H1 (cell line): ENCODE results near the gene DCDC2. TPM values are rescaled to one million over a fixed set of nuclear protein-coding genes. Genes with fewer than 3 reads are reported as not detected.

Experiments used
- CTCF ChIA-PET: fragments of 300-600 bp; sonication (Branson Sonifier 250); formaldehyde crosslinking; loops from one replicate; lab custom pipeline; 2021; ENCODE audit not compliant: partially characterized antibody; lab: Charles Lee
- POLR2A ChIA-PET: fragments of 300-600 bp; sonication (Branson Sonifier 250); formaldehyde crosslinking; loops from one replicate; lab custom pipeline; 2021; ENCODE audit warnings: inconsistent platforms; ENCODE audit not compliant: partially characterized antibody; lab: Charles Lee
- DNase-seq, 2 experiments: peaks; one replicate each; pipeline versions ENCODE4 v3.0.0 to v3.0.0-alpha.2; 2010 to 2022; ENCODE audit warnings: low spot score in 2 of 2, low read depth in 1 of 2, mixed read lengths in 1 of 2
- FAIRE-seq: peaks from 2 replicates; lab custom pipeline; 2011; peaks lifted over from hg19 to GRCh38; lab: Jason Lieb, UNC
- H2AFZ ChIP-seq: 2 replicates; pipeline ENCODE4 v1.8.1; 2012; ENCODE audit warnings: low read length, inconsistent platforms
- H2AK5ac ChIP-seq: 2 replicates; pipeline ENCODE4 v1.6.1; 2013; ENCODE audit warnings: low read depth, low read length
- H2BK120ac ChIP-seq: replicated peaks from 2 replicates; pipeline ENCODE3; 2013; ENCODE audit warnings: low read depth, low read length, inconsistent platforms
- H2BK12ac ChIP-seq: 2 replicates; pipeline ENCODE4 v1.6.1; 2013; ENCODE audit warnings: low read depth, low read length
- H2BK15ac ChIP-seq: 2 replicates; pipeline ENCODE4 v1.6.1; 2013; ENCODE audit warnings: low read length
- H2BK20ac ChIP-seq: 2 replicates; pipeline ENCODE4 v1.6.1; 2013; ENCODE audit warnings: low read length
- H2BK5ac ChIP-seq: 2 replicates; pipeline ENCODE4 v1.6.1; 2013; ENCODE audit warnings: low read depth, low read length
- H3K14ac ChIP-seq: 2 replicates; pipeline ENCODE4 v1.6.1; 2013; ENCODE audit warnings: inconsistent platforms; ENCODE audit not compliant: insufficient read length
- H3K18ac ChIP-seq: 2 replicates; pipeline ENCODE4 v1.6.1; 2013; ENCODE audit warnings: low read length; ENCODE audit errors: extremely low read depth
- H3K23ac ChIP-seq: 2 replicates; pipeline ENCODE4 v1.6.1; 2013; ENCODE audit warnings: inconsistent platforms; ENCODE audit not compliant: insufficient read length
- H3K23me2 ChIP-seq: 2 replicates; pipeline ENCODE4 v1.6.1; 2013; ENCODE audit warnings: low read depth, low read length
- H3K27ac ChIP-seq: 2 replicates; pipeline ENCODE4 v1.6.1; 2011; ENCODE audit warnings: low read depth, low read length, inconsistent platforms
- H3K27me3 ChIP-seq, 4 experiments: replicated peaks in 1 of 4; 1 replicate in 1 of 4; 2 replicates in 3 of 4; pipeline versions ENCODE4 v1.6.1 to v1.8.1; 2011 to 2013; ENCODE audit warnings: low read length in 3 of 4, mild to moderate bottlenecking in 3 of 4, inconsistent platforms in 2 of 4, mixed read lengths in 2 of 4, moderate library complexity in 1 of 4; ENCODE audit not compliant: control insufficient read depth in 3 of 4, insufficient read depth in 3 of 4; ENCODE audit errors: extremely low read depth in 1 of 4
- H3K36me3 ChIP-seq, 4 experiments: 2 replicates each; pipeline versions ENCODE4 v1.6.1 to v1.8.1; 2011 to 2013; ENCODE audit warnings: mild to moderate bottlenecking in 4 of 4, low read length in 3 of 4, moderate library complexity in 2 of 4, control low read depth in 1 of 4, inconsistent platforms in 1 of 4; ENCODE audit not compliant: insufficient read depth in 4 of 4, control insufficient read depth in 2 of 4
- H3K4ac ChIP-seq: replicated peaks from 2 replicates; pipeline ENCODE3; 2013; ENCODE audit warnings: low read length, low read depth, mixed read lengths, inconsistent platforms; ENCODE audit not compliant: insufficient read length
- H3K4me1 ChIP-seq, 4 experiments: replicated peaks in 1 of 4; 1 replicate in 1 of 4; 2 replicates in 3 of 4; pipeline versions ENCODE4 v1.6.1 to v1.8.1; 2011 to 2013; ENCODE audit warnings: low read length in 3 of 4, inconsistent platforms in 2 of 4, mixed read lengths in 1 of 4; ENCODE audit not compliant: insufficient read depth in 4 of 4, control insufficient read depth in 3 of 4
- H3K4me2 ChIP-seq, 2 experiments: 2 replicates each; pipeline versions ENCODE4 v1.6.1 to v1.8.1; 2011 to 2013; ENCODE audit warnings: low read depth in 2 of 2, low read length in 2 of 2, control low read depth in 1 of 2, inconsistent platforms in 1 of 2, mild to moderate bottlenecking in 1 of 2; ENCODE audit not compliant: insufficient read depth in 1 of 2
- H3K4me3 ChIP-seq, 4 experiments: fragments of 200-600, 300-600 bp in 1 of 4; sonication (generic), shearing (Covaris generic), sonication (Bioruptor Twin) in 1 of 4; 2 replicates each; pipeline versions ENCODE4 v1.5.1 to v1.8.1; 2011 to 2016; ENCODE audit warnings: low read length in 4 of 4, low read depth in 3 of 4, control low read depth in 2 of 4, inconsistent platforms in 2 of 4, mild to moderate bottlenecking in 2 of 4, mixed read lengths in 1 of 4, moderate library complexity in 1 of 4; ENCODE audit not compliant: insufficient read depth in 2 of 4; ENCODE audit errors: extremely low read depth in 1 of 4
- H3K56ac ChIP-seq: replicated peaks from 2 replicates; pipeline ENCODE3; 2013; ENCODE audit warnings: low read depth, mild to moderate bottlenecking, mixed read lengths, low read length, inconsistent platforms; ENCODE audit not compliant: insufficient read length
- H3K79me1 ChIP-seq: 2 replicates; pipeline ENCODE4 v1.6.1; 2013; ENCODE audit warnings: low read depth, low read length, control low read depth
- H3K79me2 ChIP-seq, 2 experiments: 2 replicates each; pipeline versions ENCODE4 v1.6.1 to v1.8.1; 2012 to 2013; ENCODE audit warnings: low read length in 2 of 2, mild to moderate bottlenecking in 2 of 2, inconsistent platforms in 1 of 2; ENCODE audit not compliant: insufficient read depth in 2 of 2, control insufficient read depth in 1 of 2
- H3K9ac ChIP-seq, 4 experiments: replicated peaks in 1 of 4; 1 replicate in 1 of 4; 2 replicates in 3 of 4; pipeline versions ENCODE4 v1.6.1 to v1.8.1; 2011 to 2013; ENCODE audit warnings: low read depth in 3 of 4, low read length in 3 of 4, control low read depth in 2 of 4, mild to moderate bottlenecking in 2 of 4, moderate library complexity in 2 of 4, inconsistent platforms in 1 of 4; ENCODE audit errors: extremely low read depth in 1 of 4
- H3K9me3 ChIP-seq, 2 experiments: 2 replicates each; pipeline versions ENCODE4 v1.6.1 to v1.8.1; 2012 to 2013; ENCODE audit warnings: mild to moderate bottlenecking in 2 of 2, moderate library complexity in 2 of 2, control low read depth in 1 of 2, inconsistent platforms in 1 of 2, low read depth in 1 of 2, low read length in 1 of 2, mixed read lengths in 1 of 2; ENCODE audit not compliant: insufficient read depth in 2 of 2
- H4K20me1 ChIP-seq, 2 experiments: replicated peaks in 1 of 2; 2 replicates each; pipeline versions ENCODE3 to v1.8.1; 2011 to 2013; ENCODE audit warnings: inconsistent platforms in 2 of 2, low read length in 2 of 2, mild to moderate bottlenecking in 1 of 2; ENCODE audit not compliant: insufficient read depth in 2 of 2, control insufficient read depth in 1 of 2
- H4K5ac ChIP-seq: 2 replicates; pipeline ENCODE4 v1.6.1; 2013; ENCODE audit warnings: low read length, low read depth, mixed read lengths, inconsistent platforms; ENCODE audit not compliant: insufficient read length
- H4K8ac ChIP-seq: 2 replicates; pipeline ENCODE4 v1.8.0; 2013; ENCODE audit warnings: mild to moderate bottlenecking, moderate library complexity, low read length, inconsistent platforms; ENCODE audit not compliant: insufficient read depth; ENCODE audit errors: extremely low read depth
- H4K91ac ChIP-seq: replicated peaks from 2 replicates; pipeline ENCODE3; 2013; ENCODE audit warnings: low read length, mixed read lengths, inconsistent platforms; ENCODE audit not compliant: insufficient read length
- BACH1 ChIP-seq: IDR thresholded peaks from 2 replicates; pipeline ENCODE4 v1.6.1; 2012; ENCODE audit warnings: low read length, improper control_type of control experiment
- CTCF ChIP-seq, 3 experiments: IDR thresholded peaks; 1 replicate in 2 of 3; 2 replicates in 1 of 3; pipeline versions ENCODE4 v1.5.1 to v1.6.1; 2011; ENCODE audit warnings: low read length in 3 of 3, mild to moderate bottlenecking in 3 of 3, inconsistent platforms in 2 of 3, low read depth in 1 of 3, moderate library complexity in 1 of 3; ENCODE audit not compliant: insufficient read depth in 1 of 3; ENCODE audit errors: control extremely low read depth in 1 of 3
- RAD21 ChIP-seq, 2 experiments: IDR thresholded peaks in 1 of 2; conservative IDR thresholded peaks in 1 of 2; 2 replicates each; pipeline ENCODE4 v1.6.1; 2011; ENCODE audit warnings: low read depth in 2 of 2, low read length in 2 of 2, improper control_type of control experiment in 1 of 2, inconsistent platforms in 1 of 2, mild to moderate bottlenecking in 1 of 2, moderate library complexity in 1 of 2
- RXRA ChIP-seq: IDR thresholded peaks from 2 replicates; pipeline ENCODE4 v1.6.1; 2011; ENCODE audit warnings: low read depth, mild to moderate bottlenecking, low read length, moderate library complexity; ENCODE audit not compliant: insufficient read depth
- YY1 ChIP-seq: IDR thresholded peaks from 2 replicates; pipeline ENCODE4 v1.6.1; 2011; ENCODE audit warnings: low read depth, mild to moderate bottlenecking, low read length
- WGBS, 2 experiments: shearing (Covaris generic) in 1 of 2; methylation state at CpG; one replicate each; pipeline versions ENCODE4 v1.1.6 to v1.1.7; 2013 to 2015; ENCODE audit warnings: low lambda C conversion rate in 2 of 2, mixed read lengths in 2 of 2, inconsistent platforms in 1 of 2, low coverage in 1 of 2, missing lambda C conversion rate in 1 of 2; ENCODE audit not compliant: insufficient replicate concordance in 2 of 2, insufficient coverage in 1 of 2, insufficient read length in 1 of 2; ENCODE audit errors: extremely low coverage in 1 of 2, missing lambda C conversion rate in 1 of 2; 5-methylcytosine and 5-hydroxymethylcytosine counted together
- polyA plus RNA-seq, 7 experiments: library from polyadenylated mRNA; depleted of rRNA in 3 of 7; stranded (reverse) in 5 of 7; unstranded in 2 of 7; fragments of >200 nt in 5 of 7; fragments of 200-250 nt in 2 of 7; gene quantifications; 1 replicate in 5 of 7; 2 replicates in 1 of 7; 4 replicates in 1 of 7; pipeline versions ENCODE4 v1.2.1 to v1.2.3, GENCODE V29; 2011 to 2013; ENCODE audit warnings: missing spikeins in 2 of 7, mixed read lengths in 2 of 7
- total RNA-seq: library from RNA; stranded (reverse); fragmentation: NEBNext Ultra II Directional; extraction: Animal tissue kit (Norgen Biotek cat#: 25700); gene quantifications from 2 replicates; pipeline ENCODE4 v1.2.1, GENCODE V29; 2021

The DCDC2 gene
- total and polyA plus RNA-seq, 2 of the 8 experiments (the other 6 are each of a cell fraction or from before 2014, with no cell fraction given) = 0.03 to 0.15 TPM

GRCh38 chr6:24283043-24283985 lies 74.5 kb downstream of the DCDC2 start:
- H4K91ac ChIP-seq = no peak overlapping the region
- DNase-seq (peak in 1 of 2 experiments; percentile 34), FAIRE-seq (peak; percentile 45)
- H3K4me1 ChIP-seq = peaks cover 0 to 7% (median 0%) of the 10 kb centered on the region in 4 experiments; a peak in 1 of 7 replicates
- H3K4me2 ChIP-seq = peak overlapping the region in 1 of 2 experiments; percentile 50; a peak in 2 of 4 replicates
- H3K18ac ChIP-seq = no peak overlapping the region
- H3K9me3 ChIP-seq = no peaks in the 10 kb centered on the region
- H3K4me3 ChIP-seq = peak overlapping the region in 1 of 4 experiments; percentile 49; a peak in 2 of 8 replicates
- H3K9ac ChIP-seq = no peak overlapping the region
- H2AFZ ChIP-seq = peak overlapping the region; percentile 78
- no peak overlapping the region for H3K23ac ChIP-seq
- no peak overlapping the region for H2BK20ac ChIP-seq
- ChIA-PET CTCF (interaction anchor here (0.5 to 4.2 kb wide), 57 partner anchors 9 to 695 kb away, joined by 3 to 61 read pairs (median 5); partner anchors contain the start of genes DCDC2 and MRS2), POLR2A (interaction anchor here (1.1 kb wide), 1 partner anchor 74 kb away, joined by 3 read pairs; the partner anchor contains the start of gene DCDC2)
- no peak overlapping the region for H3K27ac ChIP-seq
- H3K4ac ChIP-seq = no peak overlapping the region
- no peak overlapping the region for H3K56ac ChIP-seq
- no peak overlapping the region for H2BK12ac ChIP-seq
- H3K79me2 ChIP-seq = no peaks in the 10 kb centered on the region
- H3K36me3 ChIP-seq = no peaks in the 10 kb centered on the region
- no peak overlapping the region for H2BK5ac ChIP-seq
- no peak overlapping the region for H2AK5ac ChIP-seq
- H4K8ac ChIP-seq = no peak overlapping the region
- no peak overlapping the region for H2BK120ac ChIP-seq
- no peaks in the 10 kb centered on the region; the same call in 1 of the 2 replicates for H3K23me2 ChIP-seq
- 39% methylated on average over 10 of the region's 10 CpGs; no CpG with 5 or more reads in 1 of the 2 experiments for WGBS, 2 experiments
- no peak overlapping the region for H3K14ac ChIP-seq
- no peak overlapping the region for H2BK15ac ChIP-seq
- no peaks in the 10 kb centered on the region for H3K79me1 ChIP-seq
- no peaks in the 10 kb centered on the region for H4K20me1 ChIP-seq
- no peaks in the 10 kb centered on the region for H3K27me3 ChIP-seq
- H4K5ac ChIP-seq = no peak overlapping the region
- TF ChIP-seq RAD21 (IDR thresholded peaks at IDR 0.05 in 1 of 2, conservative IDR thresholded peaks at IDR 0.05 in 1 of 2; ENCODE audit: low read depth in 2 of 2, low read length in 2 of 2) = peak; percentile 47
- TF ChIP-seq YY1 = peak; percentile 45; the same call in 1 of the 2 replicates
- no peak for TF ChIP-seq RXRA
- peak; percentile 59 to 64 (median 62) for TF ChIP-seq CTCF (IDR thresholded peaks at IDR 0.05; ENCODE audit: control extremely low read depth in 1 of 3, insufficient read depth in 1 of 3, low read depth in 1 of 3, low read length in 3 of 3)
- TF ChIP-seq BACH1 = no peak
